T47D (cell line): ENCODE results near the gene APIP.

Experiments used
- DNase-seq, 2 experiments: peaks; one replicate each; pipeline versions ENCODE4 v3.0.0 to v3.0.0-alpha.2; 2011 to 2012; ENCODE audit warnings: low read depth in 1 of 2, low spot score in 1 of 2
- JUND ChIP-seq: IDR thresholded peaks from 2 replicates; pipeline ENCODE4 v1.6.1; 2012; ENCODE audit warnings: low read depth
- in situ Hi-C: cut with HindIII; loops from 2 replicates; pipeline ENCODE4 v1.10.0; 2016; ENCODE audit warnings: low sequenced_read_pairs, low pct_unique_long_range_greater_than_20kb

APIP gene

DNA sequence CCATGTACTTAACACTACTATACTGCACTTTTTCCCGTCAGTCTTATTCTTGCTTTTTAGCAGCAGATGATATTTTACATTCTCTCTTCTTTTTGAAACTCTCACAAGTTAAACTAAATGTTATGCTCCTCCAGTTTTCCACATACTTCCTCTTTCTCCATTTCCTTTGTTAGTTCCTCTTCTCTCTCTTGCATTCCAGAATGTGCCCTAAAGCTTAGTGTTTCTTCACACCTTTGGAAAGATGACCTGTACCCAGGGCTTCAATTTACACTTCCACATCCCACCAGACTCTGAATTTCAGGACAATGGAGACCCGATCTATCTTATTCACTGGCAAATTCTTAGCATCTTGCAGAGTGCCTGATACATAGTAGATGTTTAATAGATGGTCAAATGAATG lies 51.8 kb downstream of the APIP start:
- TF ChIP-seq JUND: no peak
- in situ Hi-C loops: no loop called here
- no peak for DNase-seq

DNA sequence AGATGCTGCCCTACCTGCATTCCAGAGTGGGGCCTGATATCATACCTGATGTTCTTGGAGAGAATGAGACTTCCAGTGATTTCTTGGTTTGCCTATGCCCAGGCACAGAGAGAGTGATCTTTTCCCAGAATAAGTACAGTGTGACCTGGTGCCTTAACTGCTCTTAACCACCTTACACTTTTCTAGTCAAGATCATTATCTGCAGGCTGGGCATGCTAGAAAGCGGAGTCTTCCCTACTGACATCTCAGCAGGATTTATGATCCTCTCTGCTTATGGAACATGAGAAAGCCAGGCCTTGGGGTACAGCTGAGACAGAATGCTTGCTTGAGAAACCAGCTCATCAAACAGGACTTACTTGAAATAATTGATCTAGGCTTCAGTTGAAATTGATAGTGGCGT lies 53.1 kb downstream of the APIP start:
- in situ Hi-C loops: no loop called here
- no peak for TF ChIP-seq JUND

DNA sequence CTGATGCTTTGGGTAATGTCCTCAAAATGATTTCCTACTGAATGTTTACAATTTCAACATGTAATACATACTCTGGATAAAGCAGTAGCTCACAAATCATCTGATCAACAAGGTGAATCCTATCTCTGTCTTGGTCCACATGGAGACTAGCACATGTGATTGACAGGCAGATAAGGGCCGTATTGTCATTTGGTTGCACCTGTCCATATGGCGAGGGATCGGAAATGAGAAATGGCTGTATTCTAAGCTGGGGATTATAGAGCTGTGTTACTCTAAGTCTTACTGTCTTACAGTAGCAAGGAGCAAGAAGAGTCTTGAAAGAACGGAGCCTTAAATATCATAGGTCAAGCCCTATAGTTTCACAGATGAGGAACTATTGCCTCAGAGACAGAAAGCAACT lies 55.7 kb downstream of the APIP start:
- in situ Hi-C loops: no loop called here
- no peak for TF ChIP-seq JUND
- no peak for DNase-seq

More for the DNA sequence above, 53.1 kb downstream of the APIP start:
- peak in 1 of 2 experiments; percentile 11 for DNase-seq

DNA sequence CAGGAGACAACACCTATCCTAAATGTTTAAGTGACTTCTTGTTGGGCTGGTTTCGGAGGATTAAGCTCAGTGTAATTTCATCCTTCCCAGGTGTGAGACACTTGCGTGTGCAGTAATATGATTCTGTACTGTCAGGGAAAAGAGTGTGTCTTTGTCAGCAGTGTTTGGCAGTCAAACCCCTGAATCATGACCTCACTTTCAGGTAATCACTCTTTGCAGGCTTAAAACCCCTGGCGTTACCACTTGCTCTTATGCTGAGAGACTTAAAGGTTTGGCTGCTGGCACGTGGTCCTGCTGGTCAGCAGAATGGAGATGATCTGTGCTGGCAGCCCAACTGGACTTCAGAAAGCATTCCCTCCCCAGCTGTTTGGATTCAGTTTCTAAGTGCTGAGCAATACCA lies 56.1 kb downstream of the APIP start:
- DNase-seq: peak in 1 of 2 experiments; percentile 66
- in situ Hi-C loops: no loop called here
- no peak for TF ChIP-seq JUND

DNA sequence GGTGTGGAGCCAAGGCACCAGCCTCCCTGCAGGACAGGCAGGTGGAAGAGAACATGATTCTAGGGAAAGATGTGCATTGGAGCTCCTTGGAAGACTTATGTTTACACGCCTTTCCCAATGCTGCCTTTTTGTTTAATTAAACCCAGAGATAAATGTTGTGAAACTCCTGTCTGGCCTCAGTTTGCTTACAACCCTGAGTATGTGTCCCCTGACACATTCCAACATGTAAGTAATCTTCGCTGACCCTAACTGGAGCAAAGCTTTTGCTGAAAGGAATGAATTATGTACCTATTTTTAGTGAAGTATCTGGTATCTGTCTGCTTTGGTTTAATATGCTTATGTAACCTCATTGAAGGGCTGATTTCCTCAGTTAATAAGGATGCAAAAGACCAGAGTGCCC lies 56.7 kb downstream of the APIP start:
- TF ChIP-seq JUND: no peak
- peak in 1 of 2 experiments; percentile 22 for DNase-seq
- in situ Hi-C loops: no loop called here

DNA sequence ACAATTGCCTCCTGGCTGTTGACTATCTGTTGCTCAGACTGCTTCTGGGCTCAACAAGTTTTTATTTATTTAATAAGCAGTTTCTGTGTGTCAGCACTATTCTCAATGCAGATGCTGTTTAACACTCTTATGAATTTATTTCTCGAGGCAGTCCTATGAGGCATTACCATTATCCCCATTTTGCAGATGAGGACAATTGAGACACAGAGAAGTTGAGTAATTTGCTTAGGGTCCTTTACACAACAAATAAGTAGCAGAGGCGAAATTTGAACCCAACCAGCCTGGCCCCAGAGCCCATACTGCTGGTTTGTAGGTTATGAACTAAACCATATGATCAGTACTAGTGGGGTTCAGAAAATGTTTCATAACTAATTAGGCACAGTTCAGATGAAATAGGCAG lies 58.7 kb downstream of the APIP start:
- TF ChIP-seq JUND: no peak
- in situ Hi-C loops: no loop called here
- no peak for DNase-seq

DNA sequence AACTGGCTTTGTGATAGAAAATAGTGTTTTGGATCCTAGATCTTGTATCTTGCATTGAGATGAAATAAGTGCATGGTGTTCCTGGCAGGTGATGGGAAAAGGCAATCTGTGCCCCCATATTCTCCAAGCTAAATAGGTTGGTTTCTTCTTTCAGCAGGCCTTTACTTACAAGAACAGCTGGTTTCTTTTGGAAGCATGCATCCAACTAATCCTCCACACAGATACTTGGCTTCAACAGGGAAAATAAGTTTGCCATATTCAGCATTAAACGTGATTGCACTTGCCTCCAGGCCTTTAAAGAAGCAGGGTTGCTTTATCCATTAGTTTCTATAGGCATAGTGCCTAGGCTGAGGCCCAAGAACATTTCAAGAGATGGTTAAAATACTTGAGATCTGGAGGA lies 59.9 kb downstream of the APIP start:
- TF ChIP-seq JUND: no peak
- DNase-seq: no peak
- in situ Hi-C loops: no loop called here

DNA sequence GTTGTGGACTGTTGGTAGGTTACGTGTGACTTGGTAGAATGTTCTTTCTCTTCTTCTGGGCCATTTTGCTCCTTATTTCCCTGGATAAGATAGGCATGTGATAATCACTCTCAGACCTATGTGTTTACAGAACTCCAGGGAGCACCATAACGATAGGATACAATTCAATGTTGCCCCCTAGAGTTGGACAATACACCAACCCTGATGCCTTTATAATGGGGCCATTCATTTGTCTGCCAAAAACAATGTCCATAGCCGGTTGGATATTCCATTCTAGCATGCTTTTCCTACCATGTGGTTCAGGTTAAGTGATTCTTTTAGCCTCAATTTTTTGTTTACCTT lies 60.5 kb downstream of the APIP start:
- in situ Hi-C loops: no loop called here
- no peak for TF ChIP-seq JUND
- DNase-seq: no peak

DNA sequence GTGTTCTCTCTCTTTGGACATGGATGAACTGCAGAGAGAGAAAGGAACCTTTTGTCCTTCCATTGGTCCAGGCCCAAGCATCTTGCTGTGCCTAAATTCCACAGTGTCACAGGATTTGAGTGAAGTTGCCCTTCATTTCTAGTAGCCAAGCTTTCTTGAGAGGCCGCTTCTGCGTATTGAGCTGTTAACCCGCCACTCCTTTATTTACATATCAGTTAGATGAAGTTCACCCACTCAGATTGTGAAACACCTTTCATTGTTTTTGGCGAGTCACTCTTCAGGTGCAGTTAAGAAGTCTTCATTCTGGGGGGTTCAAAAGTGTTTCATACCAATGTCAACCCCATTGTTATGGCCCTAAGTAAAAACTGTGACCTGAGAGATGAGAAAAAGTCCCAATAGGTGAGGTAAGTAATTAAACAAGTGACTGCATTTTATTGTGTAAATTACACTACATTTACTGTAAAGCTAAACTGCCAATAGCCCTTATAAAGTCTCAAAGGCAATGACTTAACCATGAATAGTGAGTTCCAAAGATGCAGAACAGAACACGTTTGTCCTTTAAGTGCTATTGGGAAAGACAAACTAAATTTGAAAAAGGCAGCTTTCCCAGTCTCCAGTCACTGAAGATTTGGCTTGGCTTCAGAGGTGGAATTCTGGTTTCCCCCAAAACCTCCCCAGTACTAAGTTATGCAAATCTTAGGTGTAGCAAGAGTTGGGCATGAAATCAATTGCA lies 61.0 kb downstream of the APIP start:
- no peak for TF ChIP-seq JUND
- in situ Hi-C loops: no loop called here
- no peak for DNase-seq

DNA sequence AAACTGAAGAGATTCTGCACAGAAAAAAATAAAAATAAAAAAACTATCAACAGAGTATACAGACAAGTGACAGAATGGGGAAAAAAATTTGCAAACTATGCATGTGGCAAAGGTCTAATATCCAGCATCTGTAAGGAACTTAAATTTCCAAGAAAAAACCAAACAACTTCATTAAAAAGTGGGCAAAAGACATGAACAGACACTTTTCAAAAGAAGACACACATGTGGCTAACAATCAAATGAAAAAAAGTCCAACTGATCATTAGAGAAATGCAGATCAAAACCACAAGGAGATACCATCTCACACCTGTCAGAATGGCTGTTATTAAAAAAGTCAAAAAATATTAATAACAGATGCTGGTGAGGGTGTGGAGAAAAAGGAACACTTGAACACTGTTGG lies 64.3 kb downstream of the APIP start:
- in situ Hi-C loops: no loop called here
- no peak for DNase-seq
- no peak for TF ChIP-seq JUND

DNA sequence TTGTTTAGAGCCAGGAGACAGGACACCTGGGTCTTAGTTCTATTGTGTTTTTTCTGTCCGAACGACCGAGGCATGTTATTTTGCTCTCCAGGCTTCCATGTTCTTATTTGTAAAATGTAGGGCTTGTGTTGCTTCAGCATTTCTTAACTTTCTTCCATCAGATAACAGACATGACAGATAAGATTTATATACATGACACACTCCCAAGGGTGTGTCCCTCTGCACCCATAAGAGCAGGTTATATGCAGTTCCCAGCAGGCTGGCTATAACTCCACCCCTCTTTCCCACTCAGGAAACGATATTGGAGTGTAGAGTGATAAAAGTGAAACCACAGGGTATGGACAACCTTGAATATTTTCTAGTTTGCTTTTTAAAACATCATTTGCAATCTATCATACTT lies 65.8 kb downstream of the APIP start:
- DNase-seq: no peak
- no peak for TF ChIP-seq JUND
- in situ Hi-C loops: no loop called here

DNA sequence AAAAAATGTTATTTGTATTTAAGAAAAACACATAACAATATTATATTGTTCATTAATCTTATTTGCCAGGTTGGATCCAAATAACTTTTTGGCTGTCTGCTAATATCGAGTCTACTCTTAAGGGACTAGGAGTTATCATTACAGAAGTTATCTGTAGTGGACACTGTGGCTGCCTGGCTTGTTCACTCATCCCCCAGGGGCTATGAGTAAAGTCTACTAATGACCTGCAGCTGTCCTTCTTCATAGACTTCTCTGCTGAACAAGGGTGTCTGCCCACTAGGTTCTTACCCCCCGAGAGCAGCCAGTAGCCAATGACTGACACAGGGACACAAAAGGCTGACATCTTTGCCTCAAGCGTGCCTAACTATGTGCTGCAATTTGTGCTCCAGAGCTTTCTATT lies 69.7 kb downstream of the APIP start:
- no peak for DNase-seq
- in situ Hi-C loops: no loop called here
- no peak for TF ChIP-seq JUND

DNA sequence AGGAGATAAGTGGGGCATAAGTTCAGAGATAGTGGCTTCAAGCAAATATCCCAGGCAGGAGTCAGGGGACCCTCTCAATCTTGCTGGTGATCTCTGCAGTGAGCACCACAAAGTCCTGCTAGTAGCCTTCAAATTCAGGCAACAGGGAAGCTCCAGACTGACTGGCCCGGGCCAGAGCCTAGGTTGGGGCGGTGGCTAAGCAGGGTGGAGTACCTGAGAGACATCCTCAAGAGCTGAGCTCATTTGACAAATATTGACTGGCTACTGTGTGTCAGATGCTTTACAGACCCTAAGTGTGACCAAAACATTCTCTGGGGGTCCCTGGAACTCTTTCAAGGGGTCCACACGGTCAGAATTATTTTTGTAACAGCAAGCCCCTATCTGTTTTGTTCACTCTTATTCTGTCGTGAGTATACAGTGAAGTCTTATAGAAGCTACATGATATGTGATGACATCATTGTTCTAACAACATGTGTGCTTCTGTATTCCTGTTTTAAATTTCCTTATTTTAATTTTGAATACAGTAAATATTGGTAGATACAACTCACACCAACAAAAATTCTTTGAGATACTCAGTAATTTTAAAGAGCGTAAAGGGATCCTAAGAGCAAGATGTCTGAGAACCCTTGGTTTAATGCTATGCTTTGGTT lies 71.6 kb downstream of the APIP start:
- no peak for DNase-seq
- no peak for TF ChIP-seq JUND
- in situ Hi-C loops: no loop called here

DNA sequence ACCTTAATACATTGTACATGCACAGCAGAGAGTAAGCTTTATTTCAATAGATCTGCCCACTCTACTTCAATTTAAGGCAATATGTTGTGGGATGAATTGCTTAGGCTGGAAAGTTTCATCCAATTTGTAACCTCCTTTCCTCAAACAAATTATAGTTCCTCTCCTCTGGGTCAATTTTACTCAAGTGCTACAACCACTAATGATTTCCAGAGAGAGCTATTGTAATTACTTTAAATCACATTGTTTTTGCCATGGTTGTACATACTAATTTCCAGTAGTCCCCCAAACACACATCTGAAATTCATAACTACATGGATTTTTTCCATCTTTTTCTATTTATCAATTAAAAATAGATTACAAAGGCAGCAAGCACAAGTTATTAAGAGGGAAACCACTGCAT lies 72.9 kb downstream of the APIP start:
- in situ Hi-C loops: no loop called here
- DNase-seq: no peak
- no peak for TF ChIP-seq JUND
